Measurements from ENCODE around the gene CDON.
"Not testable (repeated sequence)": the region's sequence is repeated elsewhere in the genome, so short reads cannot be mapped to it uniquely, and the experiment has no call there.

Gene CDON

DNA sequence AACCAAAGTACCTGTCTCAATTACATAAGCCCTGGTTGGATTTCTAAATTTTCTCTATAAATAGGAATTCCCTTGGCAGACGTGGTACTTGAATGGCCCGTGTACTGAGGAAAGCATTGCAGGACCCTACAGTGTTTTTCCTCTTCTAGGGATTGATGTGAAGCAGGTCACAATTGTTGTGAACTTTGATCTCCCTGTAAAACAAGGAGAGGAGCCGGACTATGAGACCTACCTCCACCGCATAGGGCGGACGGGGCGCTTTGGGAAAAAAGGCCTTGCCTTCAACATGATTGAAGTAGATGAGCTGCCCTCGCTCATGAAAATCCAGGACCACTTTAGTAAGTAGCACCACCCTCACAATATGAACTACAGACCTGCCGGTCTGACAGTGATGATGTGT lies 141.6 kb downstream of the CDON start:
- no peak for DNase-seq

DNA sequence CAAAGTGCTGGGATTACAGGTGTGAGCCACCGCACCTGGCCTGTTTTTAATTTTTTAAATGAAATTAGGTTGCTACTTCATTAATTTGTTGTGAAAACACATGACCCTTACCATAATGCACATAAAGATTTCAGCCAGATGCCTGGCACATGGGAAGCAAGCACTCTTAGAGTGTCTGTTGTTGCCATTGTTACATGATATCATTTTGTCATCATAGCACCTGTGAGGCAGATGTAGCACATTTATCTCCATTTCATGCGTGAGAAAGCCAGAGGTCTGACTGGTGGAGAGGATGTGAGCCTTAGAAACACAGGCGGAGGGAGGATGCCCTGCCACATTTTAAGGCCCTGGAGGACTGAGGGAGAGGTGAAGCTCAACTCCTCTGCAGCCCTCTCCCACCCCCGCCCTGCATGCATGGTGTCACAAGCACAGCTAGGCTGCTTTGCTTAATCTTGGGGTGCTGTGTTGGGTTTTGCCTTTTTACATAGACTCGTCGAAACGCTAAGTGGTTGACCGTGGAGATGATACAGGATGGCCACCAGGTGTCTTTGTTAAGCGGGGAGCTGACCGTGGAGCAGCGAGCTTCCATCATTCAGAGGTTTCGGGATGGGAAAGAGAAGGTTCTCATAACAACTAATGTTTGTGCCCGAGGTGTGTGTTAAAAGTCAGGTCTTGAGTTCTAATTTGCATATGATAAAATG lies 144.4 kb downstream of the CDON start:
- DNase-seq, result no peak

DNA sequence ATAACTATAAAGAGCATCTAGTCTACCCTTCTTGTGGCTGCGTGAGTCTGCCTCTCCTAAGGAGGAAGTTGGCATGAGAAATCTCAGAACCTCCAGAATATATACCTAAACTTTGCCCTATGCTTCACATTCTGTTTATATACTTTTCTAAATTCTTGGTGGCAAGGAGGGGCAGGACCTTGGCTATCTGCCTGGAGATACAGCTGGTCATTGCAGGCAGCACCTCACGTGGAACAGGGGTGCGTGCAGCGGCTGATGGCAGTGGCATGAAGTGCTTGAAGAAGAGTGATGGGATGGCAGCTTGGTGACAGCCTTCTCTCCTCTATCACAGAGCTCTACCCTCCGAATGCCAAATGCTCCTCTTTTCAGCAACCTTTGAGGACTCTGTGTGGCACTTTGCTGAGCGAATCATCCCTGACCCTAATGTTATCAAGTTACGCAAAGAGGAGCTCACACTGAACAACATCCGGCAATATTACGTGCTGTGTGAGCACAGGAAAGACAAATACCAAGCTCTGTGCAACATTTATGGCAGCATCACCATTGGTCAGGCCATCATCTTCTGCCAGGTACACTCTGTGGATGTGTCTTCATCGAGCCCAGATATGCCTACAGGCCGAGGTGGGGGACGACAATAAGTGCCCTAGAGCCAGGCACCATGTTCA lies 145.9 kb downstream of the CDON start:
- DNase-seq, result no peak

DNA sequence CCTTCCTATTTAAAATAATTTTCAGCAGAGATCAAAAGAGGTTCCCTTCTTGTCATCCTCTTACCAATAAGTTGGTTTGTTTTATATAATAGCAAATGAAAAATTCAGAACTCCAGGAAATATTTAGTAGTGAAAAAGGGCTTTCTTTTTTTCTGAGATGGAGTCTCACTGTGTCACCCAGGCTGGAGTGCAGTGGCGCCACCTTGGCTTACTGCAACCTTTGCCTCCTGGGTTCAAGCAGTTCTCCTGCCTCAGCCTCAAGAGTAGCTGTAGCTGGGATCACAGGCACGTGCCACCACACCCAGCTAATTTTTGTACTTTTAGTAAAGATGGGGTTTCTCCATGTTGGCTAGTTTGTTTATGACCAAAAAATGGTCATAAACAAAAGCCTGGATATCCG lies 148.1 kb downstream of the CDON start:
- not testable (repeated sequence) for DNase-seq

DNA sequence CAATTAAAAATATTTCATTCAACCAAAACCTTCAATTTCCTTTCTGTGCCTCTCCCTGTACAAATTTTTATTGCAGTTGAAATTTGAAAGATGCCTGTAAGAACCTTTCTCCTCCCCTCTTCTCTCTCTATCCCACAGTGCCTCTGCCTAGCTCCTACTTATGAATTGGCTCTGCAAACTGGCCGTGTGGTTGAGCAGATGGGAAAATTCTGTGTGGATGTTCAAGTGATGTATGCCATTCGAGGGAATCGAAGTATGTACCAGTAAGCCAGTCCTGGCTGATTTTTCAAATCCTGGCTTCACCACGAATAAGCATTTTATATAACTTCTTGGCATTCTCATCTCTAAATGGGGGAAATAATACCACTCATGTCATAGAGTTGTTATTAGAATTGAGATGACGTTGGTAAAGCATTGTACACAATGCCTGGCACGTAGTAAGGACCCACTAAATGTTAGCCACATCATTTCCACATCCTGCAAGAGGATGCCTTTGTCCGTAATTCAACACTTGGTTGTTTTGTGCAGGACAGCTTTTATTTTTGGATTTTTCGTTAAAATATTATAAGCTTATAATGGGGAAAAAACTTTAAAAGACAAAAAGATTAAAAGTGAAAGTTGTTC lies 152.3 kb downstream of the CDON start:
- DNase-seq, result no peak

Data from eye (tissue), 1 donor.